Stimulated activated CD4-positive, alpha-beta T cell treated with anti-CD3 and anti-CD28 coated beads, Interleukin-12 subunit alpha, Interleukin-12 subunit beta, amount 100 ng/mL, for 24 hours (primary cell): Measurements from ENCODE around the gene RIMS1.
"Not testable (repeated sequence)": the region's sequence is repeated elsewhere in the genome, so short reads cannot be mapped to it uniquely, and the experiment has no call there.

Experiments used
- DNase-seq, 2 experiments: peaks; one replicate each; pipeline ENCODE4 v3.0.0-alpha.2; 2020; ENCODE audit warnings: low read depth in 2 of 2

The RIMS1 gene

GRCh38 chr6:71982389-71982788 lies 96.0 kb downstream of the RIMS1 start:
- no peak for DNase-seq

GRCh38 chr6:71983131-71983530 lies 96.8 kb downstream of the RIMS1 start:
- no peak for DNase-seq

DNA sequence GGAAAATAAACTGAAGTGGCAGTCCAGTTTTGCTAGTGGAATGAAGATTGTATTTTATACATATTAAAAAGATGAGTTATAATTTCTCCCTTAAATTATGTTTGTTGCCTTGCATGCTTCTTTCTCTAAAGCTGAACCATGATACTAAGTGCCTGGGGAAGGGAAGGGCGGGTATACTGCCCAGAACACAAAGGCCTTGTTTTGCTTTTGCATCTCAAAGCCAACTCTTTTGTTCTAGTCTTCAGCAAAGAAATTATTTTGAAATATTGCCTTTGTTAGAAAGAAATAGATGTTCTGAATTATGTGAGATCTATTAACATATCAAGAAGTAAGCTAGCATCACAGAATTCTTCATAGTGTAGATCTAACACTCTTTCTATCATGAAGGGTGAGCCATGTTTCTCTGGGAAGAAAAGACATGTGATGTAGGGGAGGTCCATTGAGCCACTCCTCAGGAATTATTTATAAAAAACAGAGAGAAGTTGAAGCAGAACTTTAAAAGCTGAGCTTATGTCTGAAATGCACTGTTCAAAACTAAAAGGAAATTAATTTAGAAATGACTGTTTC lies 108.4 kb downstream of the RIMS1 start:
- no peak for DNase-seq

DNA sequence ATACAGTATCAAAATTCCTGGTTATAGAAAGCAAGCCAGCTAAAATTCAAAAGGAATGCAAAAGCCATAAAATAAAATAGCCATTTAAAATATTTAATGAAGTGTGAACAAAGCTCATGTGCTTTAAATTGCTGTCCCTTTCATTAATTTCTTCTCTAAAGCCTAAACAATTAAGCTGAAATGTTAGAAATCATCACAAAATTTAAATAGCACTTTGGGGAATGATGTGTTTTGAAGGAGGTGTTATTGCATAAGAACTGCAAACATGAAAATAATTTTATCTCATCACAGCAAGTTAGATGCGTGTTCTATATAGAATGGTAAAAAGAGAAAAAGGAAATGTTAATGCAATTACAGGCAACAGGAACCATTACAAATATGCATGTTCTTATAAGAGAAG lies 111.0 kb downstream of the RIMS1 start:
- no peak for DNase-seq

DNA sequence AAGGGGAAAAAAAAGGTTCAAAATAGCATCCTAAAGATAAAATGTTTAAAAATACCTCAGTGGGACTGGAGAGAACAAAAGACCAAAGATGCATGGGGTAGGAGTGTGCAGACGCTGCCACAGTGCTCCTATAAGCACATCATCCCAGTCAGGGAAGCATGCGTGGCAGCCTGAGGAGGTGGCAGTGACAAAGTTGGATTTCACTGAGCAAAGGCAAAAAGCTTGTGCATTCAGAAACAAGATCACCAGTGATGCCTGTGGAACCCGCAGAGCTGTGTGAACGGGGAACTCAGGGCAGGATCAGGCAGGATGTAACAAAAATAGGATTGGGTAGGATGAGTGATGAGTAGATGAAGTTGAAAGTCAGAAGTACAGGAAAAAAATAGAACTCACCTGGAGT lies 116.1 kb downstream of the RIMS1 start:
- no peak for DNase-seq

DNA sequence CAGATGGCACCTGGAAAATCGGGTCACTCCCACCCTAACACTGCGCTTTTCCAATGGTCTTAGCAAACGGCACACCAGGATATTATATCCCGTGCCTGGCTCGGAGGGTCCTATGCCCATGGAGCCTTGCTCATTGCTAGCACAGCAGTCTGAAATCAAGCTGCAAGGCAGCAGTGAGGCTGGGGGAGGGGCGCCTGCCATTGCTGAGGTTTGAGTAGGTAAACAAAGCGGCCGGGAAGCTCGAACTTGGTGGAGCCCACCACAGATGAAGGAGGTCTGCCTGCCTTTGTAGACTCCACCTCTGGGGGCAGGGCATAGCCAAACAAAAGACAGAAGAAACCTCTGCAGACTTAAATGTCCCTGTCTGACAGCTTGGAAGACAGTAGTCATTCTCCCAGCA lies 120.2 kb downstream of the RIMS1 start:
- DNase-seq: not testable (repeated sequence)

DNA sequence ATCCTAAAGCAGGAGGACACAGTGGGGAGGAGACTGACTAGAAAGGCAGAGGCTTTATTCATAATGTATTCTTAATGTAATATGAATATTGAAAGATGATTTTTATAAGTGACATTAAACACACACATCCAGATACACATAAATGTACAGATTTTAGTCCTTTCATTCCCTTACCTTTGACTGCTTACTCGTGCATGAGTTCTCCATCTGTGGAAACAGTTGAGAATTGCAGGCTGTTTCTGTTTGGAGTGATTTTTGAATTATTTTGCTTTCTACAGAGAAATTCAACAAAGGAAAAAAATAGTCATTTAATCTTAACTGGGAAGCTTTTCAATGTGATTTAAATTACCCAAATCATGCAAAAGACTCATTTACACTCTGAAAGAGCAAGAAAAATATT lies 136.5 kb downstream of the RIMS1 start:
- no peak for DNase-seq

DNA sequence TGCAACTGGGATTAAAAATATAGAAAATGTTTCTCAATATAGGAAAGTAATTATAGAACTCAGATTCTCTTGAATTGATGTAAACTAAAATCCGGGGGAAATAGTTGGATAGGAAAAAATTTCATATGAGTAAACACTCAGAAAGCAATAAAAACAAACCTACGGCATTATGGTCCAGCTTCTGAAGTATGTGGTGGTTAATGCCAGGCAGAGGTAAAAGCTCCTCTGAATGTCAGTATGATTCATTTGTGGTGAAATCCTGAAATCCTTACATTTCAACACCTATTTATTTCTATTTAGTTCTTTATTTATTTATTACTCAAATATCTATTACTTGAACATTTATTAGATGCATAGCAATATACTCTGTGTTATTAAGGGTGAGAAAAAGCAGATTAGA lies 145.1 kb downstream of the RIMS1 start:
- no peak for DNase-seq

GRCh38 chr6:72032086-72032485 lies 145.7 kb downstream of the RIMS1 start:
- no peak for DNase-seq

DNA sequence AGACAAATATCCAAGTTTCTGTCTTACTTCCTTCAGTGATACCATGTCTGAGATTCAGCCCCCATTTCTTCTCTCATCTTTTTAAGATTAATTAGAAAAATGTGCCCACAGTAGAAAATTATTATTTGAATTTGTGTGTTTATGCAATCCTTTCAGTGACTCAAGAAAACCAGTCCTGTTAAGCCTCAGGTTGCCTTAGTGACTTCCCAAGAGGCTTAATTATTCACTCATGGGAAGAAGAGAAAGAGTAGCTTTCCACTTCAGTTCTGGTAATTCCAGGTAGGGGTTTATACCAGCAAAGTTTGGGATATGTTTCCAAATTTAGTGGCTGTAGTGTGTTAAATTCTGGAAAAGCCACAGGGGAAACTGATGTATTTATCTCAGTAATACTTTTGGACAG lies 149.1 kb downstream of the RIMS1 start:
- no peak for DNase-seq

DNA sequence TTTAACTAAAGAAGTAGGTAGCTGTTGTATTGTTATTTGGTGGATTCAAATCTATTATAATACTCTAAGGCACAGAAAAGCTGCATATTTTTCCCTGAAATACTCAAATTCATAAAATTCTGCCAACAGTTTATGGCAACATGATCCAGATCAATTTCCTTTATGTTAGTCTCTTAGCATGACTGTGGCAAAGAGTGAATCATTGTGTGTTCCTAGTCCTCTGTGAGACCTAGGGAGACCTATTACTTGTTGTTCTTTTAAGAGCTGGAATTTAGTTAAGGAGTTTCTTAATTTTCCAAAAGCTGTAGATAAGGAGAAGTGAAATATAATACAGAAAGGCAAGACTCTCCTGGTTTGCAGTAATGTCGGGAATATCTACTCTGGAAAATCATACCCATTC lies 149.6 kb downstream of the RIMS1 start:
- DNase-seq: no peak

- no peak for DNase-seq
These were observed 150.7 kb downstream of the RIMS1 start for GRCh38 chr6:72037006-72037405.

DNA sequence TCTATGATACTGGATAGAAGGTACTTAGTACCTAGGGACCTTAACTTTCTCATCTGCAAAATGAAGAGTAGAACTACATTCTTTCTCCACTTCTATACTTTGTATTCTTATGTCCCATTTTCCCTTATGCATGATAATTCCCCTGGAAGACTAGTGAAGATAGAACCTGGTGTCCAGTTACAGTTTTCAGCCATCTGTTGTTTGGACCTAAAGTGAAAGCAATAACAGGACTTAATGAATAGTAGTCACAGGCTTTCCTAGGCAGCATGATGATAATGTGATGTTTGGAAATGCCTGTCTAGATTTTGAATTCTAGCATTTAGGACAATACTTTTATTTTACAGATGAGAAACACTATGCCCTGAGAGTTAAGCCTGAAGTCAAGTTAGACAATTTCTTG lies 153.8 kb downstream of the RIMS1 start:
- no peak for DNase-seq

- DNase-seq: no peak
These were observed 155.7 kb downstream of the RIMS1 start for GRCh38 chr6:72042088-72042487.

- DNase-seq: no peak
These were observed 161.7 kb downstream of the RIMS1 start for GRCh38 chr6:72048080-72048479.

GRCh38 chr6:72049376-72049775 lies 163.0 kb downstream of the RIMS1 start:
- no peak for DNase-seq

DNA sequence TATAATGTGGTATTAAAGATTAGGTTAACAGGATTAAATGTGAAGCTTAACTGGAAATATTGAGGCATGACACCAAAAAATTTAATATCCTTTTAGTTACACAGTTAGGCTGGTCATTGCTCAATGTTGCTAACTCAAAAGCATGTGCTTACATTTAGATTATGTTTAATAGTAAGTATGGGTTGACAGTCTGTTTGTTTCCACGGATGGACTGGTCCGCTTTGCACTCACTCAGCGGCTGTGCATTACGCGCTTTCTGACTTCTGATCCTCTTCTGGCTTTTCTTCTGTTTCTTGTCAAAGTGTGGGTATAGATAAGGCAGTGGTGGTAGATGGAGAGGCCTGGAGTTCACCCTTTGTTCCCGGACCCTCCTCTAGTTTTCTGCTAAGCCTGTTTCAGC lies 174.9 kb downstream of the RIMS1 start:
- no peak for DNase-seq

DNA sequence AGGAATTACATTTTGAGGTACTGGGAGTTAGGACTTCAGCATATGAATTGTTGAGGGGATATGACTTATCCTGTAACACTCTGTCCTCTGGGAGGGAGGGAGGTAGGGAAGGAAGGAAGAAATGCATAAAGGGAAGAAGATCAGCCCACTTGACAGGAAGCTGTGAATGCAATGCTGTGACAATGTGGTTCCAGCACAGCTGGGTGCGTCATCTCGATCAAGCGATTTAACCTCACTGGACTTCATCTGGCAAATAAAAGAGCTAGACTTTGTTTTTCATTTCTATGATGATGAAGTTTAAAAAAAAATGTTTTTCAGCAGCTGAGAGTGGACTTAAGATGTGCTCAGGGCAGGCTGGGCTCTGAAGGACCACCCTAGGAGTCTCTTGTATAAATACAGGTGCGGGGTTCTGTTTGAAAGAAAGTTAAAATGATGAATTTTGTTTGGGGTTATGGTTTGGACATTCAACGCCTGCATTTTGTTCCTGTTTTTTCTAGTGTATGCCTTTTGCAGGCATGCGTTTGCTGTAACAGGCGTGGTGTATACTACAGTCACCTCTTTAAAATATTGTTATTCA lies 178.1 kb downstream of the RIMS1 start:
- no peak for DNase-seq

GRCh38 chr6:72078096-72078495 lies 191.7 kb downstream of the RIMS1 start:
- DNase-seq: no peak

GRCh38 chr6:72080260-72080941 lies 194.1 kb downstream of the RIMS1 start:
- DNase-seq: no peak

DNA sequence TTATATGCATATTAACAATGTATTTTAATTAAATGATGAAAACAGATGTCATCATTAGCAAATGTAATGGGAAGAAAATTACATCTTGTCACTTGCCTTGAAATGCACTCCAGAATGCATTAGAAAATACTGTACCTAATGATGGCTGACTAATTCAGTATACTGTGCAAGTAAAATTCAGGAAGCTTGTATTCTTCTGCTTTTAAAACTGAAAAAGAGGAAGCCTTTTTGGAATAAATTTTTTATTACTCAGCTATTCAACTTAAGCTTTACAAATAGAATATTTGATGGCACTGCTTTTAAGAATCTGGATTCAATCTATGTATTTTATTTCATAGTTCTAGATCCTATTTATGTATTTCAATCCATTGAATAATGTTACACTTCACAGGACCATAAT lies 195.5 kb downstream of the RIMS1 start:
- no peak for DNase-seq

DNA sequence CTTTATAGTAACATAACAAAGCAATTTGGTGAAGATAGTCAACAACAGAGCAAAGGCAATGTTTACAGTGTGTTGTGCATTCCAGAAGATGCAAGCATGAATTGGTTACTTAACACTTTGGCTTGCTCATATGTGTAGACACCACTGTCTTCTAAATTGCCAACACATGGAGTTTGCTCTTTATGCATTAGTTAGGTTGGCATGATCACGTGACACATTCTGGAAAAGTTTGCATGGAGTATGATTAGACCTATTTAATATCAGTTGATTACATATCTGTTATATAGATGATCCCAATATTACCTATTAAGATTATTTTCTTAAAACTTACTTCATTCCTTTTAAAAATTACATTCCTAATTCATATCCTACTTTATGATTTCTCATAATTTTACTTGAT lies 197.6 kb downstream of the RIMS1 start:
- no peak for DNase-seq

DNA sequence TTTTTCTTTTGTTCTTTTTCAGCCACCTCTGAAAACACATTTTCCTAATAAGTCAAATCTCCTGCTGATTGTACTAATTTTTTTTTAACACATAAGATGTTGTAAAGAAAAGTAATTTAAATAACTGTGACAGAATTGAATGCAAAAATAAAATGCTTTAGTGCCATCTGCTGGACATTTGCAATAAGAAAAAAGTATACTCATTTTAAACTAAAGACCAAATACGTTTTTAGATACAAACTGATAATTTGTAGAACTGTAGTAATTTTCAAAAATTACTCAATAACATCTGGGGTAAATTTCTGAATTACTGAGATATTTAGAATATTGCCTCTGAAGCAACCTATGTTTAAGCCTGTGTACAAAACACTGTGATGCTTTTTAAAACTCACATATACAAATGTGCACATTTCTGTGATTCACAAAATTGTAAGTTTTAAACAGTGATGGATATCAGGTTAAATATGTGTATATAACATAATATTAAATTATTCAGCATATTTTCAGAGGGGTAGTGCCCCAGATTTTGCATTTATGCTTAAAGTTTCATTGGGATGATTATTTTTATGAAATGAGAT lies 198.7 kb downstream of the RIMS1 start:
- no peak for DNase-seq
